AG09309 (cell line): ENCODE measurements around the gene PACS2.

Experiments
- DNase-seq: peaks from one replicate; pipeline ENCODE4 v3.0.0-alpha.2; 2010; ENCODE audit warnings: low read depth
- H3K4me3 ChIP-seq: 2 replicates; pipeline ENCODE4 v1.5.1; 2011; ENCODE audit warnings: mild to moderate bottlenecking, low read depth, low read length, moderate library complexity; ENCODE audit not compliant: control insufficient read depth
- CTCF ChIP-seq: IDR thresholded peaks from 2 replicates; pipeline ENCODE4 v1.5.1; 2011; ENCODE audit warnings: mild to moderate bottlenecking, low read depth, low read length, inconsistent platforms; ENCODE audit not compliant: insufficient read depth, control insufficient read depth; ENCODE audit errors: missing control alignments

PACS2 gene

GRCh38 chr14:105411985-105412770 lies 97.6 kb downstream of the PACS2 start:
- no peak for DNase-seq
- no peak for TF ChIP-seq CTCF
- no peak overlapping the region for H3K4me3 ChIP-seq

GRCh38 chr14:105412771-105413543 lies 98.4 kb downstream of the PACS2 start:
- H3K4me3 ChIP-seq: no peak overlapping the region
- no peak for TF ChIP-seq CTCF
- DNase-seq: no peak

- H3K4me3 ChIP-seq: no peak overlapping the region
- no peak for DNase-seq
- TF ChIP-seq CTCF: no peak
These were observed 99.0 kb downstream of the PACS2 start for GRCh38 chr14:105413544-105413886.

- H3K4me3 ChIP-seq: peak overlapping the region; percentile 23
- DNase-seq: no peak
- TF ChIP-seq CTCF: peak; percentile 29
These were observed 100.2 kb downstream of the PACS2 start for GRCh38 chr14:105414456-105415371.

GRCh38 chr14:105415481-105416428 lies 101.2 kb downstream of the PACS2 start:
- no peak overlapping the region for H3K4me3 ChIP-seq
- no peak for DNase-seq
- TF ChIP-seq CTCF: no peak
